Adrenal gland (tissue), 12 donors: ENCODE data around the gene ARHGEF10L. TPM values are rescaled to one million over a fixed set of nuclear protein-coding genes. Genes with fewer than 3 reads are reported as not detected.

Experiments used
- DNase-seq, 7 donors: peaks; one replicate each; pipeline ENCODE4 v3.0.0-alpha.2; 2019 to 2020
- H3K27ac ChIP-seq, 5 donors: fragments of 200-600 bp; sonication (generic) in 4 of 5; 1 replicate in 3 of 5; 2 replicates in 2 of 5; pipeline versions ENCODE4 v1.5.1 to v1.8.0; 2016 to 2020; ENCODE audit warnings: mild to moderate bottlenecking in 1 of 5
- H3K27me3 ChIP-seq: fragments of 200-600 bp; 2 replicates; pipeline ENCODE4 v1.8.0; 2021
- H3K36me3 ChIP-seq, 2 donors: fragments of 200-600 bp; replicated peaks in 1 of 2; 1 replicate in 1 of 2; 2 replicates in 1 of 2; pipeline versions ENCODE4 v1.5.1 to v1.8.0; 2018 to 2022
- H3K4me1 ChIP-seq, 2 donors: fragments of 200-600 bp; replicated peaks in 1 of 2; 1 replicate in 1 of 2; 2 replicates in 1 of 2; pipeline versions ENCODE4 v1.5.1 to v1.8.0; 2018 to 2021
- H3K4me3 ChIP-seq, 4 donors: fragments of 200-600 bp; sonication (generic) in 3 of 4; one replicate each; pipeline ENCODE4 v1.5.1; 2016 to 2018
- H3K9me3 ChIP-seq, 3 donors: fragments of 200-600 bp; sonication (generic) in 1 of 3; replicated peaks in 1 of 3; 1 replicate in 2 of 3; 2 replicates in 1 of 3; pipeline versions ENCODE4 v1.5.1 to v1.8.0; 2016 to 2021
- POLR2A ChIP-seq, 2 donors: fragments of 450-650 bp; IDR thresholded peaks; one replicate each; pipeline ENCODE4 v1.6.1; 2017; ENCODE audit warnings: antibody characterized with exemption in 2 of 2, mild to moderate bottlenecking in 2 of 2, moderate library complexity in 1 of 2
- WGBS, 4 donors: extraction: QIAGEN DNeasy Blood & Tissue Kit in 2 of 4; methylation state at CpG; one replicate each; pipeline versions ENCODE4 v1.1.5 to v1.1.7; 2013 to 2017; 5-methylcytosine and 5-hydroxymethylcytosine counted together
- intact Hi-C, 2 donors: fragments of 100-400 bp; cut with DNase I; formaldehyde crosslinking; loops; one replicate each; pipeline versions ENCODE4 v1.14.1 to v1.15.0; 2022 to 2023
- polyA plus RNA-seq, 3 donors: library from polyadenylated mRNA; stranded (reverse); fragments of 200-250 nt in 2 of 3; fragments of 350-450 nt in 1 of 3; fragmentation: Illumina TruSeq in 1 of 3; extraction: RNeasy Lipid Tissue Mini Kit (QIAGEN cat#74804) in 1 of 3; gene quantifications; one replicate each; pipeline ENCODE4 v1.2.3, GENCODE V29; 2013 to 2014
- total RNA-seq, 9 donors: library from RNA; depleted of rRNA in 4 of 9; stranded (reverse); fragments of >200 nt in 4 of 9; fragments of 120-200 nt in 1 of 9; fragmentation: NEBNext Ultra II Directional in 1 of 9; extraction: Animal tissue kit (Norgen Biotek cat#: 25700) in 1 of 9; gene quantifications; one replicate each; pipeline versions ENCODE4 v1.1.0 to v1.2.4, GENCODE V29; 2013 to 2023
- TF ChIP-seq, protein P1 (sequence below), 6 experiments: fragments of 450-650 bp in 4 of 6; fragments of 200-600 bp in 2 of 6; sonication (generic) in 1 of 6; IDR thresholded peaks; 1 replicate in 5 of 6; 2 replicates in 1 of 6; pipeline versions ENCODE4 v1.5.1 to v1.8.0; 2016 to 2021; ENCODE audit warnings: antibody characterized with exemption in 6 of 6, mild to moderate bottlenecking in 2 of 6, moderate library complexity in 1 of 6
- donor health status: healthy with polysubstance abuse.
- donor health status: Bipolar disorder and iron deficiency.
- donor health status: DM: yes; HTN: yes; CAD: no.
- donor health status: DM: no; HTN: no; CAD: no.
- donor health status: DM: no; HTN: no; CAD: no.
- donor health status: DM: yes; HTN: yes; CAD: no.

ARHGEF10L gene
- total and polyA plus RNA-seq, 12 donors, result 1.7 to 54.9 (median 30.1) TPM

DNA sequence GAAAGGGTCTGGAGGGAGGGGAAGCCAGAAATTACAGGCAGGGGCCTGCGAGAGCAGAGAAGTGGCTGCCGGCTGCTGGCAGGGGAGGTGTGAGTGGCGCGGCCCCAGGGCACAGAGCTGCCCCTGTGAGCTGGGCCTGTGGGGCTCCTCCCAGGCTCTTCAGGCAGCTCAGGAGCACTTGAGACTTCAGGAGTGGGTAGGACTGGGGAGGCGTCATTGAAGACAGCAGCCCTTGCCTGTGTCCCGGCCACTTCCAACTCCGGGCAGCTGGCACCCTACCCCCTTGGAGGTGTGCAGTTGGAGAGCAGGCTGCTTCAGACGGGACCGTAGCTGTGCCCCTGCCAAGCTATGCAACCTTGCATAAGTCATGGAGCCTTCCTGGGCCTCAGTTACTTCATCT, 128.1 kb downstream of the ARHGEF10L start:
- H3K27ac ChIP-seq, result no peak overlapping the region

DNA sequence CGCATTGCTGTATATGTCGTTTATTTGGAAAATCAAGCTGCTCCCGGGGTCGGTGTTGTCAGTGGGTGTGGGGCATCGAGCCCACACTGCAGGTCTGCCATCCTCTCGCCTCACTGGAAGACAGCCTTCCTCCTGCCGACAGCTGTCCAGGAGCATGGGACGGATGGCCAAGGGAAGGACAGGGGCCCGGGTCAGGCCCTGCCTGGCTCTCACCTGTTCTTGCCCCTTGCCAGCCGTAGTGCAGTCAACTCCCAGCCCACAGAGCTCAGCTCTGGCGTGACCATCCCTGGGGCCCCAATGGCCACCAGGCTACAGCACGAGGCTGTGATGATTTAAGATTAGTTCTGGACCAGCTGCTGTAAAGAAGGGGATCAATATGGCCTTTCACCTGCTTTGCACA, 128.7 kb downstream of the ARHGEF10L start:
- TF ChIP-seq, protein P1, sequence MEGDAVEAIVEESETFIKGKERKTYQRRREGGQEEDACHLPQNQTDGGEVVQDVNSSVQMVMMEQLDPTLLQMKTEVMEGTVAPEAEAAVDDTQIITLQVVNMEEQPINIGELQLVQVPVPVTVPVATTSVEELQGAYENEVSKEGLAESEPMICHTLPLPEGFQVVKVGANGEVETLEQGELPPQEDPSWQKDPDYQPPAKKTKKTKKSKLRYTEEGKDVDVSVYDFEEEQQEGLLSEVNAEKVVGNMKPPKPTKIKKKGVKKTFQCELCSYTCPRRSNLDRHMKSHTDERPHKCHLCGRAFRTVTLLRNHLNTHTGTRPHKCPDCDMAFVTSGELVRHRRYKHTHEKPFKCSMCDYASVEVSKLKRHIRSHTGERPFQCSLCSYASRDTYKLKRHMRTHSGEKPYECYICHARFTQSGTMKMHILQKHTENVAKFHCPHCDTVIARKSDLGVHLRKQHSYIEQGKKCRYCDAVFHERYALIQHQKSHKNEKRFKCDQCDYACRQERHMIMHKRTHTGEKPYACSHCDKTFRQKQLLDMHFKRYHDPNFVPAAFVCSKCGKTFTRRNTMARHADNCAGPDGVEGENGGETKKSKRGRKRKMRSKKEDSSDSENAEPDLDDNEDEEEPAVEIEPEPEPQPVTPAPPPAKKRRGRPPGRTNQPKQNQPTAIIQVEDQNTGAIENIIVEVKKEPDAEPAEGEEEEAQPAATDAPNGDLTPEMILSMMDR (IDR thresholded peaks at IDR 0.05), result no peak
- TF ChIP-seq POLR2A (IDR thresholded peaks at IDR 0.05), result no peak
- no peak overlapping the region for H3K4me3 ChIP-seq
- H3K9me3 ChIP-seq, result no peaks in the 10 kb centered on the region
- no peak for DNase-seq
- no peaks in the 10 kb centered on the region for H3K27me3 ChIP-seq
- no peaks in the 10 kb centered on the region for H3K4me1 ChIP-seq
- H3K27ac ChIP-seq, result no peak overlapping the region
- intact Hi-C loops, result loop anchor here (10.0 kb wide), 2 partner anchors 157 to 427 kb away; no protein-coding TSS in a partner anchor
- H3K36me3 ChIP-seq, result peaks cover 0 to 35% of the 10 kb centered on the region in 2 donors
- 87 to 90% (median 89%) methylated on average over 10 to 12 of the region's 12 CpGs for WGBS, 4 donors

More for the DNA sequence above, 128.1 kb downstream of the ARHGEF10L start:
- DNase-seq, result no peak
- Histone ChIP-seq H3K36me3 (peaks cover 0 to 35% of the 10 kb centered on the region in 2 donors), H3K4me1 (no peaks in the 10 kb centered on the region), H3K27me3 (no peaks in the 10 kb centered on the region), H3K9me3 (no peaks in the 10 kb centered on the region), H3K4me3 (no peak overlapping the region)
- 90 to 97% (median 91%) methylated on average over 7 to 9 of the region's 9 CpGs for WGBS, 4 donors
- intact Hi-C loops, result loop anchor here (10.0 kb wide), 2 partner anchors 157 to 427 kb away; no protein-coding TSS in a partner anchor
- TF ChIP-seq, protein P1 (IDR thresholded peaks at IDR 0.05), result no peak

DNA sequence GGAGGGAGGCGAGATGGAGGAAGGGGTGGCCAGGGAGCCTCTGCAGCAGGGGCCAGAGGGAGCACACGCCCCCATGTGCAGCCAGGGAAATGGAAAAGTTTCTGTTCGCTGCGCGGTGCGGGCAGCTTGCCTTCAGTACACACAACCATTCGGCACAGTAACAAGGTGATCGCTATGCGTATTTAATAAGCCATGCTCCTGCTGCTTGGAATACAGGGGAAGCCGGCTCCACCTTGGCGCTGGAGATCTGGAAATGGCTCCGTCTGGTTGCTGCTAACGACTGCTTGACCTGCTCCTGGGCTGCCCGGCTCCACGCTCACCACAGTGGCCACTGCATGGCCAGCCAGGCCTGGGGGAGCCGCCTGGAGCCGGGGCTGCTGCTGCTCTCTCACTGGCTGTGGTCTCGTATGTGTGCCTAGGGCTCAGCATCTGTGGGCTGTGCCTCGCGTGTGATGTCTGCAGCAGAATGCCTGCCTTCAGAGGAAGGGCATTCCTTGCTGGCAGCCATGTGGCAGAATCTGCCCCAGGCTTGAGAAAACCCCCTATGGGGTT, 129.2 kb downstream of the ARHGEF10L start:
- H3K27me3 ChIP-seq, result no peaks in the 10 kb centered on the region
- no peak for DNase-seq
- no peak overlapping the region for H3K4me3 ChIP-seq
- intact Hi-C loops, result loop anchor here (10.0 kb wide), 2 partner anchors 156 to 426 kb away; no protein-coding TSS in a partner anchor
- 91 to 95% (median 92%) methylated on average over 9 to 20 of the region's 20 CpGs for WGBS, 4 donors
- H3K9me3 ChIP-seq, result no peaks in the 10 kb centered on the region
- peaks cover 0 to 35% of the 10 kb centered on the region in 2 donors for H3K36me3 ChIP-seq
- H3K27ac ChIP-seq, result no peak overlapping the region
- no peaks in the 10 kb centered on the region for H3K4me1 ChIP-seq
- TF ChIP-seq, protein P1 (IDR thresholded peaks at IDR 0.05), result no peak
- TF ChIP-seq POLR2A (IDR thresholded peaks at IDR 0.05), result no peak

DNA sequence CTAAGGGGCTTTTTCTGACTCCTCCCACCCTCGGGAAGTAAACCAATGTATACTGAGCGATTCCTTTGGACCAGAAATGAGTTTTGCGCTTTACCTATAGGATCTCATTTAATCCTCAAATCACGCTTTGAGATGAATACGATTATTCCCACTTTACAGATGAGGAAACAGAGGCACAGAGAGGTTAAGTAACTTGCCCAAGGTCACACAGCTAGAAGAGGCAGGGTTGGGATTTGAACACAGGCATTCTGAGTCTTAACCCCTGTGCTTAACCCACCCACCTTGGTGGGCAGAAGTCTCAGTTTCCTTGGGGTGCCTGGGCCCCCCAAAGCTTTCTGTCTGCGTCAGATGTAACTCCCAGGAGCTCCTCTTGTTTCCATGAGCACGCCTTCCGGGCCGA, 129.8 kb downstream of the ARHGEF10L start:
- Histone ChIP-seq H3K4me3 (no peak overlapping the region), H3K36me3 (peaks cover 0 to 33% of the 10 kb centered on the region in 2 donors), H3K27ac (no peak overlapping the region), H3K9me3 (no peaks in the 10 kb centered on the region), H3K4me1 (no peaks in the 10 kb centered on the region), H3K27me3 (no peaks in the 10 kb centered on the region)
- TF ChIP-seq POLR2A (IDR thresholded peaks at IDR 0.05), result no peak
- TF ChIP-seq, protein P1 (IDR thresholded peaks at IDR 0.05), result no peak
- no peak for DNase-seq
- 91 to 96% (median 92%) methylated on average over 9 of the region's 9 CpGs for WGBS, 4 donors
- intact Hi-C loops, result loop anchor here (10.0 kb wide), 2 partner anchors 155 to 425 kb away; no protein-coding TSS in a partner anchor
